WTC11 (cell line): Measurements from ENCODE around the gene GPATCH8. TPM values are rescaled to one million over a fixed set of nuclear protein-coding genes. Genes with fewer than 3 reads are reported as not detected.

Source experiments
- ATAC-seq: fragments of 200-7000 bp; cut with Tn5 transposase; 2 replicates; pipeline ENCODE4 v1.10.0; 2021; ENCODE audit warnings: mild to moderate bottlenecking, moderate library complexity
- CTCF ChIA-PET: fragments of 300-600 bp; sonication (Branson Sonifier 250); formaldehyde crosslinking; loops from one replicate; lab custom pipeline; 2021; ENCODE audit warnings: antibody characterized with exemption; lab: Charles Lee
- POLR2A ChIA-PET: fragments of 350-600 bp; sonication (Branson Sonifier 250); formaldehyde crosslinking; loops from one replicate; lab custom pipeline; 2021; ENCODE audit warnings: antibody characterized with exemption; lab: Charles Lee
- DNase-seq: peaks from one replicate; pipeline ENCODE4 v3.0.0; 2021; ENCODE audit warnings: low spot score
- H3K27ac Mint-ChIP-seq: 2 replicates; pipeline ENCODE4 v1.8.0; 2021; ENCODE audit warnings: mixed read lengths
- H3K27me3 Mint-ChIP-seq: 2 replicates; pipeline ENCODE4 v1.8.0; 2021; ENCODE audit warnings: low read depth, mild to moderate bottlenecking, moderate library complexity, mixed read lengths
- H3K36me3 Mint-ChIP-seq: 2 replicates; pipeline ENCODE4 v1.8.0; 2021; ENCODE audit warnings: mixed read lengths
- H3K4me1 Mint-ChIP-seq: 2 replicates; pipeline ENCODE4 v1.8.0; 2022; ENCODE audit warnings: mixed read lengths
- H3K4me3 Mint-ChIP-seq: 2 replicates; pipeline ENCODE4 v1.8.0; 2021; ENCODE audit warnings: mild to moderate bottlenecking, moderate library complexity, mixed read lengths
- H3K9me3 Mint-ChIP-seq: 2 replicates; pipeline ENCODE4 v1.8.0; 2021; ENCODE audit warnings: mixed read lengths
- ATF1 ChIP-seq: sonication (generic); formaldehyde crosslinking; IDR thresholded peaks from 2 replicates; pipeline ENCODE4 v1.8.1; 2023; ENCODE audit warnings: mild to moderate bottlenecking, moderate library complexity, missing genetic modification reagents
- CREB1 ChIP-seq: sonication (generic); formaldehyde crosslinking; IDR thresholded peaks from 2 replicates; pipeline ENCODE4 v1.8.0; 2023; ENCODE audit warnings: mild to moderate bottlenecking, missing genetic modification reagents
- CTCF ChIP-seq: fragments of 200-600 bp; IDR thresholded peaks from 2 replicates; pipeline ENCODE4 v1.8.0; 2022; ENCODE audit warnings: antibody characterized with exemption
- E2F1 ChIP-seq: sonication (generic); formaldehyde crosslinking; IDR thresholded peaks from 2 replicates; pipeline ENCODE4 v1.8.0; 2022; ENCODE audit warnings: mild to moderate bottlenecking, missing genetic modification reagents
- ELF4 ChIP-seq: sonication (generic); formaldehyde crosslinking; IDR thresholded peaks from 2 replicates; pipeline ENCODE4 v1.8.1; 2022; ENCODE audit warnings: low read depth, mild to moderate bottlenecking, moderate library complexity, missing genetic modification reagents
- ETV6 ChIP-seq: sonication (generic); formaldehyde crosslinking; IDR thresholded peaks from 2 replicates; pipeline ENCODE4 v1.8.1; 2022; ENCODE audit warnings: mild to moderate bottlenecking, missing genetic modification reagents
- FOXK1 ChIP-seq: sonication (generic); formaldehyde crosslinking; IDR thresholded peaks from 2 replicates; pipeline ENCODE4 v1.8.0; 2022; ENCODE audit warnings: mild to moderate bottlenecking, moderate library complexity, missing genetic modification reagents
- GABPB1 ChIP-seq: sonication (generic); formaldehyde crosslinking; IDR thresholded peaks from 2 replicates; pipeline ENCODE4 v1.8.1; 2023; ENCODE audit warnings: mild to moderate bottlenecking, missing genetic modification reagents
- HMGXB4 ChIP-seq: sonication (generic); formaldehyde crosslinking; IDR thresholded peaks from 2 replicates; pipeline ENCODE4 v1.8.1; 2023; ENCODE audit warnings: mild to moderate bottlenecking, moderate library complexity, missing genetic modification reagents
- KAT7 ChIP-seq: sonication (generic); formaldehyde crosslinking; IDR thresholded peaks from 2 replicates; pipeline ENCODE4 v1.8.1; 2023; ENCODE audit warnings: missing genetic modification reagents, mild to moderate bottlenecking, borderline replicate concordance
- NFE2L1 ChIP-seq: sonication (generic); formaldehyde crosslinking; IDR thresholded peaks from 2 replicates; pipeline ENCODE4 v1.8.1; 2023; ENCODE audit warnings: missing genetic modification reagents
- SOX15 ChIP-seq: fragments of 250-450 bp; sonication (Bioruptor Pico); IDR thresholded peaks from 2 replicates; pipeline ENCODE4 v1.9.0; 2021; ENCODE audit warnings: mild to moderate bottlenecking
- TEAD4 ChIP-seq: sonication (generic); formaldehyde crosslinking; IDR thresholded peaks from 2 replicates; pipeline ENCODE4 v1.8.0; 2022; ENCODE audit warnings: mild to moderate bottlenecking, missing genetic modification reagents
- ZNF121 ChIP-seq: sonication (generic); formaldehyde crosslinking; IDR thresholded peaks from 2 replicates; pipeline ENCODE4 v1.8.0; 2023; ENCODE audit warnings: missing genetic modification reagents
- ZNF138 ChIP-seq: sonication (generic); formaldehyde crosslinking; conservative IDR thresholded peaks from 2 replicates; pipeline ENCODE4 v1.8.1; 2022; ENCODE audit warnings: mild to moderate bottlenecking, moderate library complexity, missing genetic modification reagents
- ZNF232 ChIP-seq: sonication (generic); formaldehyde crosslinking; IDR thresholded peaks from 2 replicates; pipeline ENCODE4 v1.8.0; 2022; ENCODE audit warnings: mild to moderate bottlenecking, missing genetic modification reagents
- ZNF532 ChIP-seq: fragments of 250-450 bp; sonication (Bioruptor Pico); IDR thresholded peaks from 2 replicates; pipeline ENCODE4 v1.9.0; 2021; ENCODE audit warnings: mild to moderate bottlenecking, borderline replicate concordance
- total RNA-seq: library from RNA; stranded (reverse); gene quantifications from 3 replicates; pipeline ENCODE4 v1.2.3, GENCODE V29; 2021

The GPATCH8 gene
- total RNA-seq, 1 experiment from 2014 or later, result 51.9 TPM

- TF ChIP-seq CTCF (peak; percentile 96), ETV6 (peak; percentile 89; the same call in 1 of the 2 replicates), KAT7 (CRISPR knock-in tag) (no peak), GABPB1 (0 out of 2 replicates have a peak, but pooled peaks have one; percentile 20)
- TF ChIP-seq, all 79 proteins: peak for 9
Observed at GRCh38 chr17:44533533-44534246, 30.5 kb upstream of the GPATCH8 start (continued).

GRCh38 chr17:44530896-44531418, 27.8 kb upstream of the GPATCH8 start:
- H3K4me1 Mint-ChIP-seq, result peaks cover 15% of the 10 kb centered on the region
- no peak overlapping the region for H3K4me3 Mint-ChIP-seq
- ATAC-seq (no peak), DNase-seq (no peak)
- no peak overlapping the region for H3K27ac Mint-ChIP-seq
- ChIA-PET POLR2A (interaction anchor here (0.6 kb wide), 2 partner anchors 97 to 198 kb away, joined by 3 to 4 read pairs; no protein-coding TSS in a partner anchor), CTCF (interaction anchor here (0.6 to 1.5 kb wide), 4 partner anchors 8 to 155 kb away, joined by 3 to 6 read pairs (median 4); no protein-coding TSS in a partner anchor)
- peaks cover 6% of the 10 kb centered on the region for H3K36me3 Mint-ChIP-seq
- H3K27me3 Mint-ChIP-seq, result peaks cover 21% of the 10 kb centered on the region
- peaks cover 20% of the 10 kb centered on the region for H3K9me3 Mint-ChIP-seq
- no peak for TF ChIP-seq ZNF232 (CRISPR knock-in tag)

- DNase-seq (no peak), ATAC-seq (no peak)
- no peak overlapping the region for H3K27ac Mint-ChIP-seq
- H3K36me3 Mint-ChIP-seq, result peaks cover 10% of the 10 kb centered on the region
- peaks cover 26% of the 10 kb centered on the region for H3K9me3 Mint-ChIP-seq
- POLR2A ChIA-PET, result no interaction called here
- H3K4me1 Mint-ChIP-seq, result peaks cover 11% of the 10 kb centered on the region
- TF ChIP-seq E2F1 (CRISPR knock-in tag) (no peak), ZNF138 (CRISPR knock-in tag) (no peak), FOXK1 (CRISPR knock-in tag) (no peak), HMGXB4 (CRISPR knock-in tag) (no peak), ZNF121 (CRISPR knock-in tag) (no peak), ZNF532 (no peak), ELF4 (CRISPR knock-in tag) (no peak), TEAD4 (CRISPR knock-in tag) (no peak), CREB1 (CRISPR knock-in tag) (no peak), SOX15 (CRISPR knock-in tag) (no peak), ATF1 (CRISPR knock-in tag) (no peak), NFE2L1 (CRISPR knock-in tag) (no peak)
- TF ChIP-seq, all 79 proteins: peak for 0
- Mint-ChIP-seq H3K4me3 (no peak overlapping the region), H3K27me3 (peaks cover 19% of the 10 kb centered on the region)
- CTCF ChIA-PET, result interaction anchor here (1.5 kb wide), 1 partner anchor 154 kb away, joined by 3 read pairs; no protein-coding TSS in a partner anchor
Observed at GRCh38 chr17:44529864-44530263, 26.7 kb upstream of the GPATCH8 start.
